Raji (cell line): ENCODE data around the gene LEUTX.

Experiments
- POLR2A ChIP-seq: IDR thresholded peaks from 2 replicates; pipeline ENCODE4 v1.6.1; 2011; ENCODE audit warnings: low read depth, low read length, control low read depth; ENCODE audit not compliant: insufficient read depth

LEUTX gene

GRCh38 chr19:39811064-39811463 lies 32.4 kb downstream of the LEUTX start:
- TF ChIP-seq POLR2A: no peak

GRCh38 chr19:39813264-39813993 lies 34.8 kb downstream of the LEUTX start:
- TF ChIP-seq POLR2A: no peak

GRCh38 chr19:39814595-39814994 lies 35.9 kb downstream of the LEUTX start:
- TF ChIP-seq POLR2A: no peak

DNA sequence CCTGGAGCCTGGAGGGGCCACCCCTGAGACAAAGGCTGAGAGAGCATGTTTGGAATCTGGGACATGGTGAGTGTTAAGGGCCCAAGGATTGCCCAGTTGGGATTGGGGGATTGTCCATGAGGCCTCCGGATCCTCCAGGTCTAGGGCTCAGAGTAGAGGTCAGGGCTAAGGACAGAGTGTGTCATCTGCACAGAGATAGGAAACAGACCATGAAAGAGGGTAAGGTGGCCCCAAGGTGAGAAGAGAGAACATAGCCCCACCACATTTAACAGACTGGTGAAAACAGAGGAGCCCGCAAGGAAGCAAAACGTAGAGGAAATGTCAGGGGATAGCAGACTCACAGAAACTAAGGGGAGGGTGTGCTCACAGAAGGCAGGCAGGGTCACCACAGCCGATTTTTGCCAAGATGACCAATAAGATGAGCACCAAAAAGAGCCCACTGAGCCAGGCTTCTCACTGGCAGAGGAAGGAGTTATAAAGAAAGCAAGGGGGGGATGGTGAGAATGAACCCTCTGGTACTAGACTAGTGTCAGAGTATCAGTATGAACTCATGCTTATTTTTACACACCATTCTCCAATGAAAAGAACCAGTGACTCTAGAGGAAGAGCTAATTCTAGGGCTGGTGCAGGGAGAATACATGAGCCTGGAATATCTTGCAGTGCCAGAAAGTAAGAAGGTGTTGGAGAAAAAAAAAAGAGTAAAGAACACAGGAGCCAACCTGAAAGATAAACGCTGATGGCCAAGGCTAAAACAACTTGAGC lies 37.8 kb downstream of the LEUTX start:
- no peak for TF ChIP-seq POLR2A

DNA sequence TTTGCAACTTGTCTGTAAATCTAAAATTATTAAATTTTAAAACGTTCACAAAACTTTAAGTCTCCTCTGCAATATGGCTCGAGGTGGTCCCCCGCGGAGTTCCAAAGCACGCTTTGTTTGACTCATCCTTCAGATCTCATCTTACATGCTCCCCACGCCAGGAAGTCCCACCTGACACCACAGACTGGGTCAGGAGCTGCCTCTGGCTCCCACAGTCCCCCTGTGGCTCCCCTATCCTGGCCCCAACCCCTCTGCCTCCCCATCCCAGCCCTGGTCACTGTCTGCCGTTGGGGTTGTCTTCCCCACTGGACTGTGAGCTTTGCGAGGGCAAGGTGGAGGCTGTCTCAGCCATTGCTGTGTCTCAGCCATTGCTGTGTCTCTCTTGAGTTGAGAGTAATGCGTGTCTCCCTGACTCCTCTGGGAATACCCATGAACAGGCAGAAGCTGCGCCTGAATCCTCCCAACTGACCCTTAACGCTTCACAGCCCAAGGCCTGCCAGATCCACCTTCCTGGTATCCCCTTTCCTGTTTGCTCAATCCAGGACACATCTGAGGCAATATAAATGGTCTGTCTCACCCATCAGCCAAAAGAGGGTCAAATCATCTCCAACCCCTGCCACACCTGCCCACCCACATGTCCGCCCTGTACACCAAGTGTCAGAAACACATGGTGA lies 39.4 kb downstream of the LEUTX start:
- no peak for TF ChIP-seq POLR2A

GRCh38 chr19:39818626-39819097 lies 40.0 kb downstream of the LEUTX start:
- no peak for TF ChIP-seq POLR2A

- TF ChIP-seq POLR2A: no peak
These were observed 41.1 kb downstream of the LEUTX start for GRCh38 chr19:39819786-39820185.

- no peak for TF ChIP-seq POLR2A
These were observed 42.0 kb downstream of the LEUTX start for GRCh38 chr19:39820696-39821095.

GRCh38 chr19:39823686-39824085 lies 45.0 kb downstream of the LEUTX start:
- no peak for TF ChIP-seq POLR2A

DNA sequence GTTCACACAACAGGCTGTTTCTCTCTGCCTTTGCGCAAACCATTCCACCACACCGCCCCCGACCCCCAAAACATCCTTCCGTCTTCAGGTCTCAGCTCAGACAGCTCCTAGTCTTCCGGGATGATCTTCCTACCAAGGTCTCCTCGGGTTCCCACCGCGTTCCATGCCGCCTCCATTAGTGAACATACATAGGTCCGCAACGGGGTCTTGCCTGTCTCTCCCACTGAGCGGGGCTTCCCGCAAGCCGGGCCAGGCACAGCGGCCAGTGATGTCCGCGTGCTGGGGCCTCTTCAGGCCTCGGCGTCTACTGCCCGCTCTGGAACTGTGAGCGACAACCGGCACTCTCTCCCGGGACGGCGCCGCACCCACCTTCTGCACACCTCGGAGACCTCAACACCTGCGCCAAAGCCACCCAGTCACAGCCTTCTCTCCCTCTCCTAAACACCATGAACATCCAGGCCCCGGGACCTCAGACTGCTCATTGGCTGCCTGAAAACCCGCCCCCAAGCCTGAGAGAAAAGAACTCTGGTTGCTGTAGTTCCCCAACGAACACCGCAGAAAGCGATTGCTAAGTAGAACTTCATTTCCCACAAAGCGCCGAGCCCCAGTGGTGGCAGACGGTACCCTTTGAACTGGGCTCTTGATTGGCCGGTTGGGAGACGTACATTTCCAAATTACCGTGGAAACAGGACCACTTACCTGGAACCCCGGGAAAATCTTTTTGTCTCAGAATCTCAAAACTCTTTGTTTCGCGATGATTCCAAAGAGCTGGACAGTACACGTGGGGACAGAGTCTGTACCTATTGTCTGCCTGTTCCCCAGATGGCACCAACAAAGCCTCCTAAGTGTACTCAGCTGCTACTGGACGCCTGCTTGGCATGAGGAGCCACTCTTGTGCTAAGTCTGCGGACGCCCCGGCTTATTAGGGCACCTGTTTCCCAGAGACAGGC lies 45.8 kb downstream of the LEUTX start:
- TF ChIP-seq POLR2A: no peak

DNA sequence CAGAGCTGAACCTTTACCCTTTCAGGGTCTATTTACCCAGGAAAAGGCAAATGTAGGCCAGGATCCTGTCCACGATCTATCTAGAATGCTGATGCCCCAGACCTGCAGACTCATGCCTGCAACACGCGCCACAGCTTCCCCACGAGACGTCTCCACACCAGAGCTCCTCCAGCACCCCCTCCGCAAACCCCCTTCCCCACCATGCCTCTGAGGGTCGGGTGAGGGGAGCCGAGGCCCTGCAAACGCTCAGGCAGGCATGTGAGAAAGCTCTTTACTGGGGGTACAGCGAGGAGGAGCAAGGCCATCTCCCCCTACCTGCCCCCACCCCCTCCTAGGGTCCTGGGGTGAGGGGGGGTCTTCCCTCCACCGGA lies 46.4 kb downstream of the LEUTX start:
- no peak for TF ChIP-seq POLR2A

- TF ChIP-seq POLR2A: no peak
These were observed 47.0 kb downstream of the LEUTX start for GRCh38 chr19:39825531-39826076.

DNA sequence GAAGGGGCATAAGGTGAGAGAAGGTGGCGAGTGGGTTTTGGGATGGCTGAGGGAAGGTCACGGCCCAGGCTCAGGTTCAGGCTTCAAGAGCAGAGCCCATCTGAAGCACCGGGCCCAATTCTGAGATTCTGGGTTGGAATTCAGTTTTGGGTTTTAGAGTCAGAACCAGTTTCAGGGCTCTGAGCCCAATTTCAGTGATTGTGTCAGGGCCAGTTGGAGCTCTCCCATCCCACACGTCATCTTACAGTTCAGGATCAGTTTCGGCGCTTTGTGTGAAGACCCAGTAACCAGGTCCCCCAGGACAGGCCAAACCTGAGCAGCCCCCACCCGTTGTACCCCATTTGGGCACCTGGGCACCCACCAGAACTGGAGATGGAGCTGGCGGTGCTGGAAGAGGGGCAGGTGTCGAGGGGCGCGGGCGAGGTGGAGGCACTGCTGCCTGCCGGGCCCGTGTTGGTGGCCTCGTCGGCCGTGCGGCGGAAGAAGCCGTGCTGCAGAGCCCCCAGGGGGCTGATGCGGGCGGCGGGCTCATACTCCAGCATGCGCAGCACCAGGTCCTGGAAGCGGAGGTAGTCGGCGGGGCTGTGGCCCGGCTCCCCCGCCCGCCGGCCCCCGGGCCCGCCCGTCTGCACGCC lies 47.8 kb downstream of the LEUTX start:
- no peak for TF ChIP-seq POLR2A

- TF ChIP-seq POLR2A: no peak
These were observed 48.6 kb downstream of the LEUTX start for GRCh38 chr19:39827216-39827615.
